Stimulated activated CD4-positive, alpha-beta T cell treated with anti-CD3 and anti-CD28 coated beads, Interleukin-4, amount 100 ng/mL, for 24 hours (primary cell): Measurements from ENCODE around the gene ALS2CL.
"Not testable (repeated sequence)": the region's sequence is repeated elsewhere in the genome, so short reads cannot be mapped to it uniquely, and the experiment has no call there.

ENCODE experiments used
- DNase-seq: peaks from one replicate; pipeline ENCODE4 v3.0.0-alpha.2; 2020

Gene ALS2CL

GRCh38 chr3:46693038-46693891, at the start of gene ALS2CL:
Gene ALS2CL, minus strand, starts transcription at chr3:46693679. Its CDS starts 4,239 bp downstream, at chr3:46689440.
- DNase-seq, result peak; percentile 56

DNA sequence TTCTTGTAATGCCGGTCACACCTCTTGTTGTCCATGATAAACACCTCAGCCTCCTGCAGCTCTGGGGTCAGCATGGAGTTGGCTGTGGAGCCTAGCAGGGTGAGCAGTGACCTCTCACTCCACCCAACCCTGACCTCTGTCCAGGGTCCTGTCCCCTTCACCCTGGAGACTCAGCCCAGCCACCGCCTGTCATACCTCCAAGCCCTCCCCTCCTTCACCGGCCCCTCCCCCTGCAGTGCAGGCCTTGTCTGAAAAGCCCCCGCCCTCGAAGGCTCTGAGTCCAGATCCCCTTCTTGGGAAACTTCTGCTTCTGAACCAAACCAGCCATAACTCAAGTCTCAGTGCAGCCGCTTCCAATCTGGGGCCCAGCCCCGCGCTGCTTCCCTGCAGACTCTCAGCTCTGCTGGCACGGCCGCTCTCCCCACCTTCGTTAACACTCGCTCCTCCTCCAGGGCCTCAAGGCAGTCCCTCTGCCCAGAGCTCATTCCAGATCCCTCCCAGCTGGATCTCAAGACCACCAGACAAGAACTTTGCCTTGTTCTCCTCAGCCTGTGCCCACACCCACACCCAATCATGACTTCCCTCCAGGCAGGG, 49.6 kb upstream of the ALS2CL start:
- DNase-seq, result no peak

DNA sequence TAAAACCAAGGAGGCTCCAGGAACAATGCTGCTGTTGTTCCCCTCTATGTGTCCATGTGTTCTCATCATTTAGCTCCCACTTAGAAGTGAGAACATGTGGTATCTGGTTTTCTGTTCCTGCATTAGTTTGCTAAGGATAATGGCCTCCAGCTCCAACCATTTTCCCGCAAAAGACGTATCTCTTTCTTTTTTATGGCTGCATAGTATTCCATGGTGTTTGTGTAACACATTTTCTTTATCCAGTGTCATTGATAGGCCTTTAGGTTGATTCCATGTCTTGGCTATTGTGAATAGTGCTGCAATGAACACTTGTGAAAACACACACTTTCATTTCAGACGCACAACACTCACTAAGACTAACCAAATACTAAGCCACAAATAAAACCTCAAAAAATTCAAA, 46.1 kb upstream of the ALS2CL start:
- DNase-seq, result not testable (repeated sequence)

DNA sequence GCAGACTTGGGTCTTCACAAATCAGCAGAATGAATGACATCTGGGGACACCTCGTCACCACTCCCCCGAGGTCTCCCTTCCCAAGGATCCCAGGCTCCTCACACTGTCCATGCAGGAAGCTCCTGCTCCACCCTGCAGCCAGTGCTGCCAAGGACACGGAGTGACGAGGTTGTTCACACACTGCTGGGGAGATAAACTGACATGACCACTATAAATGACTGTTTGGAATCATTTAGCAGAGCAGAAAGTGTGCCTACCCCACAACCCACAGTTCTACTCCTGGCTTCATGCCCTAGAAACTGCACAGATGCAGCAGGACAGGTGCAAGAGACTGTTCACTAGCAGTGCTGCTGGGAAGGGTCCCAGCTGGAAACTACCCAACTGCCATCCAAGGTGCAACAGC, 43.9 kb upstream of the ALS2CL start:
- no peak for DNase-seq

DNA sequence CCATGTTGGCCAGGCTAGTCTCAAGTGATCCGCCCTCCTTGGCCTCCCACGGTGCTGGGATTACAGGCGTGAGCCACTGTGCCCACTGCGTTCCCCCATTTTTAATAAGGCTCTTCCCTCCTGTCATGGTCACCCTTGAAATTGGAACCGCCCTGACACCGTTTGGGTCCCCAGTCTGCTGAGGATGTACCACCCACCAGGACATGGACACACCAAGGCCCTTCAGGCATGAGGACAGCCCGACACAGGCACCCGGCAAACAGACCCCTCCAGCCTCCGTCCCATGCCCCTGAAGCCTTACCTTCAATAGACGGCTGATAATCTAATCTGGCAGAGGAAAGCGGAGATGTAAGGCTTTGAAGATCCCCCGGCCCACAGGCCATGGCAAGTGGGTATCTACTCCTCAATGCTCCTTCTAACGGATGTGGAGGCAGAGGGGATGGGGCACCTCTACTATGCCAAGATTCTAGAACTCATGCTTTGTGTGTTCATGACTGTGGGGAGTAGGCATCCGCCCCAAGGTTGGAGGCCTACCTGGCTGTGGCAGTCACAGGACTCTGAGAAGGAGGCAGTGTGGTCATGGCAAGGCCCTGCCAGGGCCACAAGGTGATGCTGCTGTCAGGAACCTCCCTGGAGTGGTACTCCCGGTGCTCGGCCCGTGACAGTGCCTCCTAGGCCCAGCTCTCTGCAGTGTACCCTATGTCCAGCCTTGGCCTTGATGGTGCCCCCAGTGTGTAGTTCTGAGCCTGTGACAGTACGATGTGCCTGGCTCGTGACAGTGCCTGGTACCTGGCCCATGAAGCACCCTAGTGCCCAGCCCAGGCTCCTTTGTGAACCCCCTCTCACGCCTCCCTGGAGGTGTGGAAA, 42.8 kb upstream of the ALS2CL start:
- no peak for DNase-seq

DNA sequence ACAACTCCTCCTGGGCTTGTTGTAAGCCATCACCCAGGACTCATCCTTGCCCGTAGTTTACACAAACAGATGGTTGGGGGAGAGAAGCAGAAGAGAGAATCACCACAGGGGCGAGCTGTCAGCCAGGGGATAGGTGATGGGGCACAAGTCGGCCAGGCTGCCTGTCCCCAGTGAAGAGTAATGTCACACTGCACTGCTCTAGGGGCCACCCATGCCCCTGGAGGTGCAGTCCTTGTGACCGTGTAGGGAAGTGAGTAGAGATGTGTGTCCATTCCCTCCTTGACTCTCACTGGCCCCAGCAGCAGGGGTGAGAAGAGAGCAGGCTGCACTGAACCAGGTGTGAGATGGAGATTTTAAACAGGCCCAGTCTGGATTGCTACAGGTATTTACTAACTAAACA, 41.3 kb upstream of the ALS2CL start:
- no peak for DNase-seq

DNA sequence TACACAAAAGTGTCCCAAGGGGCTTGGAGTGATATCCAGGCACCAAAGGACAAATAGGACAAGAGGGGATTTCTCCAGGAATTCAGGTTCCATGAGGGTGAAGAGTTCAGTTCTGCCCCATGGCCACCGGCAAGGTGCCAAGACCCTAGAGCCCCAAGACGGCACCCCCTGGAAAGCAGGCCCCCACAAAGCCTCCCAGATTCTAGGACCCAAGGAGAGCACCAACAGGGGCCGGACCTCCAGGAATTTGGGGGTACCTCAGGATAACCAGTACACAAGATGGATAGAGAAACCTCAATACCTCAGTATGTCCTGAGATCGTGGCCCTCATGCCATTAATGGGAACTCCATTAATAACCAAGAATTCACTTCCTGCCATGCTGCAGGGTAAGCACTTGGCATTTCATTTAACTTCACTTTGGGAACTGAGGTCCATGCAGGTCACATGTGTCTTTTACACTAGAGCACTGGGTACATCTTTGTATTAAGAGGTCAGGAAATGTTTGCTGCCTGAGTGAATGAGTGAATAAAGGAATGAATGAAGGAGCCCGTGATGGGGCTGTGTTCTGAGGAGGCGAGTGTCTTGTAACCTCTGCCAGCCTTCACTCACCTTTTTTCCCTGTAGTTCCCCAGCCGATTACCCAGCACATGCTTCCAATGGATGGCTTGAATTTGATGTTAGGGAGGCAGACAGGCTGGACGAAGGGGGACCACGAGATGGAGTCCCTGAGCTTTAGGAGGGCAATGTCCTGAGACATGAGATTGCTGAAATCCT, 39.7 kb upstream of the ALS2CL start:
- no peak for DNase-seq

DNA sequence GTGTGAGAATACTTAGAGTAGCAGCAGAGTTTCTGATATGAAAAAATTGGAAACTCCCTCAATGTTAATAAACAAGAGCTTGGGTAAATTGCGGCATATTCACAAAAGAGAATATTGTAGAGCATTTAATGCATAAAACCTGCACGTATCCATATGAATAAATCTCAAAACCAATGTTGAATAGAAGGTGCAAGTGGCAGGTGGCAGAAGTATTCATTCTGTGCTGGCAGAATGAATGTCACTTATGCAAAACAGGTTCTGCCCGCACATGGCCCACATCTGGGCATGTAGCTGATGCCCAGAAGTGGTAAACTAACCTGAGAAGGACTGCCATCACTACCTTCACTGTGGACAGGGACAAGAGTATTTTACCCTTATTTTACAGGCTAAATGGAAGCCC, 38.3 kb upstream of the ALS2CL start:
- DNase-seq, result no peak

GRCh38 chr3:46730819-46731218, 37.3 kb upstream of the ALS2CL start:
- no peak for DNase-seq

GRCh38 chr3:46729038-46729437, 35.6 kb upstream of the ALS2CL start:
- DNase-seq, result no peak

DNA sequence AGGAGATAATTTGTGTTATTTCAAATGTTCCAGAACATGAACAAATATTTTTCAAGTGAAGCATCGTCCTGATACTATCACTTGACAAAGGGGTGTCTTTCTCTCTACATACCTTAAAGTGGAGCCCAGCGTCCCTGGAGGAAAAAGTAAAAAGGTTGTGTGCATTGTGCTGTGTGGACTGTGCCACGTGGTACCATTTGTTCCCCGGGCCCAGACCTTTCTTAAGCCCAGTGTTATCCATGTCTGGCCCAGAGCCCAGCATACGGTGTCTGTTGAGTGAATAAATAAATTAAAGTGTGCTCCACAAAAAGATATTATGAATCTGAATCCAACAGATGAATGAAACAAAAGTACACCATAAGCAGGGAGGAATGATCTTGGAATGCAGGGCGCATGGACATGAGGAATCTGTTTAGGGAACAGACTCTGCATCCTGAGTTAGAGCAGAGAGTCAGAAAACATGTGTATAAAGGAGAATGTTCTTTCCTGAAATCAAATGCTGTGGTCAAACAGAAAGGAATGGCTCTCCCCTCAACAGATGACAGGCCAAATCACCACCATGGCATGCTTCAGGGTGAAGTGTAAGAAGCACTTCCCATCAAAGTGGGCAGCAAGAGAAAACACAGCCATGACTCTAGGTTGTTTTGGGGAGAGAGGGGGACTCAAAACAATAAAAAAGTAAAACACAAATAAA, 32.3 kb upstream of the ALS2CL start:
- no peak for DNase-seq

GRCh38 chr3:46724424-46724823, 30.9 kb upstream of the ALS2CL start:
- no peak for DNase-seq

- no peak for DNase-seq
Measured at GRCh38 chr3:46722443-46722842, 29.0 kb upstream of the ALS2CL start.

GRCh38 chr3:46721009-46721408, 27.5 kb upstream of the ALS2CL start:
- DNase-seq, result no peak

DNA sequence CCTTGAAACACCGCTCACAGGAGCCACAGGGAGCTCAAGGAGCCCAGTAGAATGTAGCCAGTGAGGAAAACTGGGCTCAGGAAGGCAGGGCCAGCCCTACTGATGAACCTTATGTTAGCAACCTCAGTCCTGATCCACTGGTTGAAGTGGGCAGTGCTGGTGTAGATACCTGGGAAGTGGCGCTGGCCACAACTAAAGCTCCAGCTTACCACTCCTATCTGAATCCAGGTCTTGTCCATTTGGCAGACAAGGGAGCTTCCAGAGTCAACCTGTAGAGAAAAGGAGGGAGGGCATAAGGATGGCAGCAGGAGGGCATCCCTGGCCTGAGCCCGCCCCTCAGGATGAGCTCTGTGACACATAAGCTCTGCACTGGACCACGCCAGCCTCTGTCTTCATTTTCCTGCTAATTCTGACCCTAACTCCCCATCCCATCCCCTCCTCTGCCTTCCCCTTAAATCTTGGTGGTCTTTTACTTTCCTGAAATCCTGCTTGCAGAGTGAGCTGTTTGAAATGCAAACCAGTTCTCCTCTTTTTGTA, 26.3 kb upstream of the ALS2CL start:
- DNase-seq, result no peak

- DNase-seq, result no peak
Measured at GRCh38 chr3:46719044-46719565, 25.6 kb upstream of the ALS2CL start.

DNA sequence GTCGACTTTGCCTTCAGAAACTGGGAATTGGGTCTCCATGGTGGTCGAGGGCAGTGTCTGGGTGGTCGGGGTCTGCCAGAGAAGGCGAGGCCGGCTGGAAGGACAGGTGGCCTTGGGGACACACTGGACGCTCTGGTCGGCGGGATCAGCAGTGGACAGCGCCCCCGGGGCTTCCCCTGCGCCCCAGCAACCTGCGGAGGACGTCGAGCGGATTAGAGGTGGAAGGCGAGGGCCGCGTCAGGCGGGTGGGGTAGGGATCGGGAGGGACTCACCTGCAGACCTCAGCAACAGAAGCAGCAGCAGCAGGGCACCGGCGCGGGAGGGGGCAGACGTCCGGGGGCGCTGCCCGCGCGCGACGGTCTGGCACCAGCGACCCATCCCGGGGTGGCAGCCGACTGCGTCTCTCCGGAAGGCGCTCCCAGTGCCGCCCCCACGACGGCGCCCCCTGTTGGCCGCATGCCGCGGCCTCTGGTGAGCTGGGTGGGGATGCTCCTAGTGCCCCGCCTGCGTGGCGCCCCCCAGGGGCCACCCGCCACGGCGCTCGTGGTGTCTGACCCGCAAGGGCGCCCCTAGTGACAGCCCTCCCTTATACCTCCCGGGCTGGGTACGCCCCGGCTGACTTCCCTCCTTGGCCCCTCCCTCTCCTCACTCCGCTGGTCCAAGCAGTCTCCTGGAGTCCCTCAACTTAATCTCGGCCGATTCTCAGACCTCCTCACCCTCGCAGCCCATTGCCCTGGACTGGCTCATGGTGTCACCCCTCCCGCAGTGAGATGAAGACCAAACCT, 24.2 kb upstream of the ALS2CL start, which contains the start of gene PRSS50:
Gene PRSS50 (minus strand): TSS at position 423 of the 785 bp plus-strand sequence. CDS start 45 bp downstream, at position 378.
- no peak for DNase-seq

- DNase-seq, result no peak
Measured at GRCh38 chr3:46716461-46717441, 23.3 kb upstream of the ALS2CL start.

- DNase-seq, result peak; percentile 1
Measured at GRCh38 chr3:46715507-46716175, 22.2 kb upstream of the ALS2CL start.
